Stimulated activated CD8-positive, alpha-beta memory T cell treated with anti-CD3 and anti-CD28 coated beads, Interleukin-2, amount 100 ng/mL, for 48 hours (primary cell): ENCODE measurements around the gene SUN3.

Experiments used
- DNase-seq, 2 donors: peaks; one replicate each; pipeline ENCODE4 v3.0.0-alpha.2; 2020; ENCODE audit warnings: low read depth in 2 of 2

SUN3 gene

GRCh38 chr7:47979145-47979831 lies 49.6 kb downstream of the SUN3 start, which contains the start of gene HUS1:
Gene HUS1, minus strand, starts transcription at chr7:47979615. Its CDS starts 96 bp downstream, at chr7:47979519.
- peak; percentile 85 to 89 for DNase-seq

GRCh38 chr7:47978790-47979144 lies 50.1 kb downstream of the SUN3 start:
- no peak for DNase-seq

GRCh38 chr7:47973739-47974138 lies 55.2 kb downstream of the SUN3 start:
- DNase-seq = no peak

- DNase-seq = no peak
Observed at GRCh38 chr7:47970761-47971160, 58.1 kb downstream of the SUN3 start.

GRCh38 chr7:47968847-47969774 lies 59.8 kb downstream of the SUN3 start:
- DNase-seq = peak; percentile 28 to 47

DNA sequence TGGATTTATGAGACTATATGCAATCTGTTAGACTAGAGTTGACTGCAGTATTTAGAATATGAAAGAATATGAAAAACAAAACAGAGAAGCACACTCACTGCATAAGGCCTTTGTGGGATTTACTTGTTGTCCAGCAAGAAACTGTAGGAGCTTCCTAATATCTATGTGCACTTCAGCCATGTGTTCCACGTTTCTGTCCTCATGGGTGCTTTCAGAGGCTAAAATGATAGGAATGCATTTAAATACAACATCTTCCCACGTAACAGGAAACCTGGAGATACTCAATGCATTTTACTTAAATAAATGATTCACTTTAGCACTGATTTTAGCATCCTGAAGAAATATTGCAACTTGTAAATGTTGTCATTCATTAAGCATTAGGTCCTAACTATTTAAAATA lies 61.2 kb downstream of the SUN3 start:
- no peak for DNase-seq

DNA sequence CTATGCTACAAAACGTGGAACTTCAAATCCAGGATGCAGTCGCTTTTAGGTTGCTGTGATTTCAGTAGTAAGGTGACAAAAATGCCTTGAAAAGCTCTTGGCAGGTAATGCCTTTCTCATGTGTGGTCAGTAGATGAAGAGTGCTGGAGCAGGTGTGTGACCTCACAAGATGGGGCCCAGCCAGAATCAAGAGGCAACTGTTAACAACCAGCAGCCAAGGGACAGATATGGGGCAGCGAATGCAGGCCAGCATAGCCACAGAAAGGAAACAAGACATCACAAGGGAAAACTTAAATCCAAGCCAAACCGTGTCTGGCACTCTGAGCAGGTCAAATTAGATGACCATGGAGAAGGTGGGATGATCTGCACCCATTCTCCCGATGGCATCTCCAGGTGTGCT lies 61.8 kb downstream of the SUN3 start:
- no peak for DNase-seq

GRCh38 chr7:47965456-47965855 lies 63.5 kb downstream of the SUN3 start:
- no peak for DNase-seq

GRCh38 chr7:47962262-47962661 lies 66.6 kb downstream of the SUN3 start:
- DNase-seq = no peak

GRCh38 chr7:47957156-47957555 lies 71.8 kb downstream of the SUN3 start:
- DNase-seq = no peak

DNA sequence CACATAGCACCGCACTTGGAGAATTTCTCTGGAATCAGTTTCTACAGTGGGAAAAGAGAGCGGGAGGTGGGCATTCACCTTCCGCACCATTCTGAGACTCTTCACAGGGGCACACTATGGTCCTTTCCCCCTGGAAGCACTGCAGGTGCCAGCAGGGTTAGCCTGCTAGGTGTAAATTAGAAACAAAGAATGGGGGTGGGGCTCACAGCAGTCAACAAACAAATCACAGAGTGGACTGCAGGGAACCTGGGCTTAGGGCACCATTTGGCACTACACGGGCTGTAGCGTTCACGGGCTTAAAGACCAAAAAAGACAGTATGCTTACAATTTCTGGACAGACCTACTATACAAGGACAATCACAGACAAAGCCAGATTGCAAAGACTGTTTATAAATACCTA lies 72.7 kb downstream of the SUN3 start:
- no peak for DNase-seq

DNA sequence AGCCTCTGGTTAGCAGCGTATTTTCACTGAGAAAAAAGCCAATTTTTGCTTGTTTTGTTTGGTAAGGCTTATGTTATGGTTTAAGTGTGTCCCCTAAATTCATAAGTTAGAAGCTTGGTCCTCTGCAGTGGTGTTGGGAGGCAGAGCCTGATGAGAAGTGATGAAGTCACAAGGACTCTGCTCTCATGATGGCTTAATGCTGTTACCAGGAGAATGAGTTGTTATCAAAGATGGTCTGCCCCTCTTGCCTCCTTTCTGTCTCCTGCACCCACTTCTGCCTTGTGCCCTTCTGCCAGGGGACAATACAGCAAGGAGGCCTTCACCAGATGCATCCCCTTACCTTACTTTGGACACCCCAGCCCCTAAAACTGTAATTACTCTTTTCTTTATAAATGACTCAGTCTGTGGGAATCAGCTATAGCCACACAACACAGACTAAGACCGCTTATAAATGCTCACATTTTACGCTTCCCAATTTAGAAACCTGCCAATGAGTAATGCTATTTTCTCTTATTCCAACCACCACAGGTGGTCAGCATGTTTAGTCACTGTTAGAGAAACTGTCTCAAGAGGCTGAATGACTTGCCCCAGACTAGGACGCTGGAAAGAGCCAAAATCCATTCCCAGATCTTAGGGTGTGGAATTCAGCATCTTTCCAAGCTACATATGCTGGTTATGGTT lies 74.5 kb downstream of the SUN3 start:
- no peak for DNase-seq

DNA sequence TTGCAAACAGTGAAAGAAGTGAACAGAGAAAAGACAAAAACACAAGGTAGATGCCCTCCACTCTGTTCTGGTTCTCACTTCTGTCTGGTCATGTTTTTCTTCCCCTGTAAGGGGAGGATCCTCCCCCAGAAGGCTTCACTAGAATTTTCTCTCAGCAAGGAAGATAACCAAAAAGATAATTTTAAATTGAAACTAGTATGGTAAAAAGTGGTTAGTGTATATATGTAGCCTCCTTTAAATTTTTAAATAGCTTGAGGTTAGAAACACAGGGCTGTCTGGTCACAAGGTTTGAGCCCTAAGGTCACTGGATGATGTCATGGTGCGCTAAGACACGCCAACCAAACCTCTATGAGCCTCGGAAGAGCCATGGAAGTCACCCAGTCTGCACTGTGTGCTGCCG lies 75.1 kb downstream of the SUN3 start:
- no peak for DNase-seq

GRCh38 chr7:47952224-47952623 lies 76.7 kb downstream of the SUN3 start:
- no peak for DNase-seq

GRCh38 chr7:47951374-47951773 lies 77.5 kb downstream of the SUN3 start:
- DNase-seq = no peak

GRCh38 chr7:47950714-47951113 lies 78.2 kb downstream of the SUN3 start:
- DNase-seq = no peak

DNA sequence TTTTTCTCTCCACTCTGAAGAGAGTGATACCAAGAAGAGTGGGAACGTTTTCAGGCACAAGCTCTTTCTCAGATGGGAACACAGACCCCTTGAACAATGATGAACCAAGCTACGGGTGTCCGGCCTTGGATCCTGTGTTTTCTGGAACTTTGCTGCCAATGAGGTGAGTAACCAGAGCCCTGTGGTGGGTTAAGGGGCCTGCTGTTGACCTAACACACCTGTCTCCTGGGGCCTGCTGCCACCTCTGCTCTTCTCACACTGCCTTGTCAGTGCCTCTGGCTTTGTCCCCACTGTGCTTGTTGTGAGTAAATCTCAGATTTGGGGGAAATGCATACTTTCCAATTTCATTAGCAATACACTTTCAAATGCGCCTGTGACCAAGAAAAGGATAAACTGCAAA lies 79.2 kb downstream of the SUN3 start:
- no peak for DNase-seq

DNA sequence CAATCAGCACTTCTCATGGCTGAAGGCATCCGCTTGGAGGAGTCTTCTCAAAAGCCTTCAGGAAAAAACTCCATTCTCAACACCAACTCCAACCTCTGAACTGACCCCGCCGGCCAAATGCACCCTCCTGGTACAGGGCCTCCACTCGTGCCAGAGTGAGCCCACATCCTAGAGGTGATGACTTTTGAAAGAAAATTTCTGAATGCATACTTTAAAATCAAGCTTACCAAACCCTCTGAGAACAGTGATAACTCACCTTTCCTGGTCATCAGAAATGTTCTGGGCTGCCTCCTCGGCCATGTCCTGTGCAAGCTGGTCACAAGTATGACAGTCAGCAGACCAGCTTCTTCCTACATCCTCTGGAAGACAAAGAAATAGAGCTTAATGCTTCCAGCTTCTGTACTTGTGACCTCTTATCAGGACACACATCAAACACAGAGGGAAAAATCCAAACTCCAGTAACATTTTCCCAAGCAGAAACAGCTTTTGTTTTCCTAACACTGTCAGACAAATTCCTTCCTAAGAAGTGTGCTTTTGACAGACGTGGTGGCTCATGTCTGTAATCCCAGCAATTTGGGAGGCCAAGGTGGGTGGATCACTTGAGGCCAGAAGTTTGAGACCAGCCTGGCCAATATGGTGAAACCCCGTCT lies 80.6 kb downstream of the SUN3 start, which contains the start of gene PKD1L1:
PKD1L1 (minus strand) TSS at position 326 of the 650 bp plus-strand sequence; CDS start at position 300, 26 bp downstream.
- DNase-seq = no peak

DNA sequence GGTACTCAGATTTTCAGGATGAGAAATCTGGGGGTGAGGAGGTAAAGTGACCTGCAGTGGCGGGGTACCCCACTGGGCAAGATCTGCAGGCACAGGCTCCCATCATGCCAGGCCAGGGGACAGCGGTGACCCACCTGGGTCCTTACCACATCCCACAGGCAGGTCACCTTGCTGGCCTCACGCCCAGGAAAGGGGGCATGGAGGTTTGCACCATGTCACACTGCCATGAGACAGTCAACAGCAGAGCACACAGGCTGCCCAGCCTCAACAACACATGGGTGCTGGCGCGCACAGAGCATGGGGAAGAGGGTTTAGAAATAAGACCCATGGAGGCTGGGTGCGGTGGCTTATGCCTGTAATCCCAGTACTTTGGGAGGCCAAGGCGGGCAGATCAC lies 81.6 kb downstream of the SUN3 start:
- no peak for DNase-seq

- no peak for DNase-seq
Observed at GRCh38 chr7:47946581-47947354, 82.1 kb downstream of the SUN3 start.
